Thoracic aorta (tissue), 2 donors: Measurements from ENCODE around the gene TMED5. TPM values are rescaled to one million over a fixed set of nuclear protein-coding genes. Genes with fewer than 3 reads are reported as not detected.

Experiments used
- ATAC-seq: fragments of 150-250 bp; one replicate; pipeline ENCODE4 v1.8.0; 2017; ENCODE audit warnings: low read depth; ENCODE audit not compliant: insufficient number of reproducible peaks, low FRiP score
- DNase-seq: peaks from one replicate; pipeline ENCODE4 v3.0.0-alpha.2; 2020; ENCODE audit warnings: low spot score
- H3K27ac ChIP-seq, 2 donors: fragments of 200-600 bp; sonication (generic); 1 replicate in 1 of 2; 2 replicates in 1 of 2; pipeline ENCODE4 v1.5.1; 2016; ENCODE audit warnings: mild to moderate bottlenecking in 2 of 2, moderate library complexity in 2 of 2
- H3K27me3 ChIP-seq: fragments of 200-600 bp; sonication (generic); replicated peaks from 2 replicates; pipeline ENCODE4 v1.6.0; 2016; ENCODE audit warnings: mild to moderate bottlenecking; ENCODE audit not compliant: insufficient read depth
- H3K36me3 ChIP-seq: fragments of 200-600 bp; sonication (generic); one replicate; pipeline ENCODE4 v1.5.1; 2016
- H3K4me1 ChIP-seq, 2 donors: fragments of 200-600 bp; sonication (generic); 1 replicate in 1 of 2; 2 replicates in 1 of 2; pipeline versions ENCODE4 v1.5.1 to v1.6.0; 2016; ENCODE audit warnings: low read depth in 2 of 2, mild to moderate bottlenecking in 1 of 2; ENCODE audit not compliant: control insufficient read depth in 1 of 2
- H3K4me3 ChIP-seq: fragments of 200-600 bp; sonication (generic); 2 replicates; pipeline ENCODE4 v1.5.1; 2016; ENCODE audit warnings: mild to moderate bottlenecking
- H3K9me3 ChIP-seq: fragments of 200-600 bp; sonication (generic); 2 replicates; pipeline ENCODE4 v1.5.1; 2016
- total RNA-seq, 2 donors: library from RNA; depleted of rRNA; stranded (reverse); fragments of >200 nt; gene quantifications; one replicate each; pipeline versions ENCODE4 v1.1.0 to v1.2.3, GENCODE V29; 2016
- TF ChIP-seq, protein P1 (sequence below): fragments of 200-600 bp; sonication (generic); IDR thresholded peaks from one replicate; pipeline ENCODE4 v1.5.1; 2019; ENCODE audit warnings: antibody characterized with exemption

The TMED5 gene
- total RNA-seq, 2 donors from 2014 or later = 45.2 to 93.3 TPM

DNA sequence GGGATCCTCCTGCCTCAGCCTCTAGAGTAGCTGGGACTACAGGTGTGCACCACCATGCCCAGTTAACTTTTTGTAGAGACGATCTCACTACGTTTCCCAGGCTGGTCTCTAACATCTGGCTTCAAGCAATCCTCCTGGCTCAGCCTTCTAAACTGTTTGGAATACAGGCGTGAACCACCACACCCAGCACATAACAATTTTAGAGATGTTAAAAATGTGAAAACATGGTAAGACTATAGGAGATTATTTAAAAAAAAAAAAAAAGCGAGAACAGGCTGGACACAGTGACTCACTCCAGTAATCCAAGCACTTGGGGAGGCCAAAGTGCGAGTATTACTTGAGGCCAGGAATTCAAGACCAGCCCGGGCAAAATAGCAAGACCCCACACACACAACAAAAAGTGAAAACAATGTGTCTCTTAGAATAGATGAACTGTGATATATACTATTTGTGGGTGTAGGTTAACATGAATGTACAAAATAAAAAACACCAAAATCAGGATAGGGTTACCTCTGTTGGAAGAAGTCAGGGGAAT, 19.9 kb upstream of the TMED5 start:
- H3K27me3 ChIP-seq = no peaks in the 10 kb centered on the region
- TF ChIP-seq, protein P1, sequence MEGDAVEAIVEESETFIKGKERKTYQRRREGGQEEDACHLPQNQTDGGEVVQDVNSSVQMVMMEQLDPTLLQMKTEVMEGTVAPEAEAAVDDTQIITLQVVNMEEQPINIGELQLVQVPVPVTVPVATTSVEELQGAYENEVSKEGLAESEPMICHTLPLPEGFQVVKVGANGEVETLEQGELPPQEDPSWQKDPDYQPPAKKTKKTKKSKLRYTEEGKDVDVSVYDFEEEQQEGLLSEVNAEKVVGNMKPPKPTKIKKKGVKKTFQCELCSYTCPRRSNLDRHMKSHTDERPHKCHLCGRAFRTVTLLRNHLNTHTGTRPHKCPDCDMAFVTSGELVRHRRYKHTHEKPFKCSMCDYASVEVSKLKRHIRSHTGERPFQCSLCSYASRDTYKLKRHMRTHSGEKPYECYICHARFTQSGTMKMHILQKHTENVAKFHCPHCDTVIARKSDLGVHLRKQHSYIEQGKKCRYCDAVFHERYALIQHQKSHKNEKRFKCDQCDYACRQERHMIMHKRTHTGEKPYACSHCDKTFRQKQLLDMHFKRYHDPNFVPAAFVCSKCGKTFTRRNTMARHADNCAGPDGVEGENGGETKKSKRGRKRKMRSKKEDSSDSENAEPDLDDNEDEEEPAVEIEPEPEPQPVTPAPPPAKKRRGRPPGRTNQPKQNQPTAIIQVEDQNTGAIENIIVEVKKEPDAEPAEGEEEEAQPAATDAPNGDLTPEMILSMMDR = no peak
- H3K4me1 ChIP-seq = no peaks in the 10 kb centered on the region
- no peaks in the 10 kb centered on the region for H3K36me3 ChIP-seq
- no peaks in the 10 kb centered on the region for H3K9me3 ChIP-seq
- no peak for DNase-seq
- no peak for ATAC-seq
- H3K27ac ChIP-seq = no peak overlapping the region
- H3K4me3 ChIP-seq = no peak overlapping the region

DNA sequence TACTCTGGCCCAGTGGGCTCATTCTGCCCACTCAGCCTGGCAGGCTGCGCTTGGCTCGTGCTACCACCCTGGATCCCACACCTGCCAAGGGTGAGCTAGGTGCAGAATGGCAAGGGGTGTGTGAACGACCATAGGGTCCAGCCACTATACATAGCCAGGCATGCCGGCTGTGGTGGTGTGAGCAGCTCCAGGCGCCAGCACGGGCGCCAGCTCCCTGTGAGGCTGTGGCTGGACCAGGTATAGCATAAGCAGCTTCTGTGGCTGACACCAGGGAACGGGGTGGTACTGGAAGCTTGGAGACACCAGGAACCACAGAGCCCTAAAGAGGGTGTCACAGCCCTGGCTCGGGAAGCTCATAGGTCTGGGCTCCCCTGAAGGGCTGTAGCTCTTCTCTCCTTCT, 18.9 kb upstream of the TMED5 start:
- Histone ChIP-seq H3K9me3 (no peaks in the 10 kb centered on the region), H3K36me3 (no peaks in the 10 kb centered on the region), H3K27ac (no peak overlapping the region), H3K4me3 (no peak overlapping the region), H3K27me3 (no peaks in the 10 kb centered on the region), H3K4me1 (no peaks in the 10 kb centered on the region)
- ATAC-seq = no peak
- no peak for DNase-seq
- TF ChIP-seq, protein P1 = no peak

DNA sequence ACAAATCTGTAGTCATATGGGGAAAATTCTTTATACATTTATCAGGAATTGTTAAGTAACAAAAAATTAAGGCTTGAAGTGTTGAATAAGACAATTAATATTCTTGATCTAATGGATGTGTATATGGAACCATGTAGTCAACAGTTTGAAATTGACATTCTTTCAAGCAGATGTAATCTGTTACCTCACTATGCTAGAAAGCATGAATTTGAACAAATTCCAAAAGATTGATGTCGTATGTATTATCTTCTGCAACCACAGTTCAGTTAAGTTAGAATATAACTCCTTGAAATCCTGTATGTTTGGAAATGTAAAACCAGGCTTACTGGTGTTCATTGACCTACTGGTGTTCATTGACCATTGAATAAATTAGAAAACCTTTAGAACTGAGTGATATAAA, 16.4 kb upstream of the TMED5 start:
- Histone ChIP-seq H3K4me1 (no peaks in the 10 kb centered on the region), H3K9me3 (no peaks in the 10 kb centered on the region), H3K36me3 (no peaks in the 10 kb centered on the region), H3K4me3 (no peak overlapping the region), H3K27ac (no peak overlapping the region), H3K27me3 (no peaks in the 10 kb centered on the region)
- DNase-seq (no peak), ATAC-seq (no peak)
- TF ChIP-seq, protein P1 = no peak

DNA sequence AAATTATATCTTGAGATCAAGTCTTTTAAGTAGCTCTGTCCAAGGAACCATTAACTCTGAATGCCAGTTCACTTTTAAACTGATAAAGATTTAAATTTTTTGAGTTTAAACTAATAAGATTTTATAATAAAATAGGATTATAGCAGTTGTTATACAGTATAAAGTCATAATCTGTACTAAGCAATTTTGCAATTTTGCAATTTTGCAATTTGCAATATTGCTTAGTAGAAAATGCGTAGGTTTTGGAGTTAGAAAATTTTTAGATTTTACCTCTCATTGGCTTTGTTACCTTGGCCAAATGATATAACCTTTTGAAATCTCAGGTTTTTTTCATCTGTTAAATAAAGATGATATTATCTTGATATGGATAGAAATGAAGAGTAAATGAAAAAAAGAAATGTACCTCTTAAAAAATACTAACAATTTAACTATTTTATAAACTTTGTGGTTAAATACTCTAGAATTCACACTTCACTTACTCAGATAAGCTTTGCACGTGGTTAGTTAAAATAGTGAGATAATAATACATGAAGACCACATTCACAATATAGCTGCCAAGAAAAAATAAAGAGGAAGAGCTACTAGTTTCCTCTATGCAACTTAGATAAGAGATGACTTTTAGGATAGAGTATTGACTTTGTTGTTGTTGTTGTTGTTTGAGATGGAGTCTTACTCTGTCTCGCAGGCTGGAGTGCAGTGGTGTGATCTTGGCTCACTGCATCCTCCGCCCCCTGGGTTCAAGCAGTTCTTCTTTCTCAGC, 14.2 kb upstream of the TMED5 start:
- Histone ChIP-seq H3K4me1 (no peaks in the 10 kb centered on the region), H3K36me3 (no peaks in the 10 kb centered on the region)
- TF ChIP-seq, protein P1 = no peak

DNA sequence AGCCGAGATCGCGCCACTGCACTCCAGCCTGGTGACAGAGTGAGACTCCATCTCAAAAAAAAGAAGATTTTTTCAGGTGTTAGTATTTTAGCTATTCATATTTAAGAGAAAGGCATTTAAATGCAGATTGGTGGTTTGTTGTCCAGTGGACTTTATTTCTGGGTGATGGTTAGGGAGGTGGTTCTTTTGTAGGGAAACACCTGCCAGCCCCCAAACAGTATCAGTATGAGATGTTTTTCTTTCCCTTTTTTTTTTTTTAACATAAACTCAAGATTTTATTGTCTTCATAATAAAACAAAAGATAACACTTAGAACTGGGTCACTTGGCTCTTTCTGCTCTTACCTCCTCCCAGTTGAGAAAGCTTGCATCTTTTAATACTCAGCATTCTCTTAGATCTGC, 10.2 kb upstream of the TMED5 start:
- DNase-seq (no peak), ATAC-seq (no peak)
- Histone ChIP-seq H3K4me1 (no peaks in the 10 kb centered on the region), H3K36me3 (no peaks in the 10 kb centered on the region), H3K27me3 (no peaks in the 10 kb centered on the region), H3K4me3 (no peak overlapping the region), H3K9me3 (no peaks in the 10 kb centered on the region), H3K27ac (no peak overlapping the region)
- TF ChIP-seq, protein P1 = no peak

More for the DNA sequence above, 14.2 kb upstream of the TMED5 start:
- Histone ChIP-seq H3K27ac (no peak overlapping the region), H3K27me3 (no peaks in the 10 kb centered on the region), H3K4me3 (no peak overlapping the region), H3K9me3 (no peaks in the 10 kb centered on the region)
- DNase-seq = no peak
- ATAC-seq = no peak
